ENCODE data around the gene FAM25G.
"Not testable (repeated sequence)": the region's sequence is repeated elsewhere in the genome, so short reads cannot be mapped to it uniquely, and the experiment has no call there.

DNA sequence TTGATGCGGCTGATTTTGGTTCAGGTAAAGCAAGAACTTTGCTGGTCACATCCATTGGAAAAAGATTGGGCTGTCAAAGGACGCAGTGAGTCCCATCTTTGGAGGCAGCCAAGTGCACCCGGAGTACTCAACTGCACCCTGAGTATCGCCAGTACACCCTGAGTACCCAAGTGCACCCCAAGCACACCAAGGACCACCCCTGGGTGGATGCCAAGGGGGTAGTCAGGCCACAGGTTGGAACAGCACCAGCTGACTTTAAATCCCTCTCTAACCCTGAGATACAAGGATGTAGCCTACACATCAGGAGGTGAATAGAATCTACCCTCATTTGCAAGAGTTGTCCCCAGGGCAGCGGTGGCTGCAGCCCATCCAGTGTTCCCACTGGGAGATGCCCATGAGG is 24.0 kb downstream of the FAM25G start:
- TF ChIP-seq, protein P1, sequence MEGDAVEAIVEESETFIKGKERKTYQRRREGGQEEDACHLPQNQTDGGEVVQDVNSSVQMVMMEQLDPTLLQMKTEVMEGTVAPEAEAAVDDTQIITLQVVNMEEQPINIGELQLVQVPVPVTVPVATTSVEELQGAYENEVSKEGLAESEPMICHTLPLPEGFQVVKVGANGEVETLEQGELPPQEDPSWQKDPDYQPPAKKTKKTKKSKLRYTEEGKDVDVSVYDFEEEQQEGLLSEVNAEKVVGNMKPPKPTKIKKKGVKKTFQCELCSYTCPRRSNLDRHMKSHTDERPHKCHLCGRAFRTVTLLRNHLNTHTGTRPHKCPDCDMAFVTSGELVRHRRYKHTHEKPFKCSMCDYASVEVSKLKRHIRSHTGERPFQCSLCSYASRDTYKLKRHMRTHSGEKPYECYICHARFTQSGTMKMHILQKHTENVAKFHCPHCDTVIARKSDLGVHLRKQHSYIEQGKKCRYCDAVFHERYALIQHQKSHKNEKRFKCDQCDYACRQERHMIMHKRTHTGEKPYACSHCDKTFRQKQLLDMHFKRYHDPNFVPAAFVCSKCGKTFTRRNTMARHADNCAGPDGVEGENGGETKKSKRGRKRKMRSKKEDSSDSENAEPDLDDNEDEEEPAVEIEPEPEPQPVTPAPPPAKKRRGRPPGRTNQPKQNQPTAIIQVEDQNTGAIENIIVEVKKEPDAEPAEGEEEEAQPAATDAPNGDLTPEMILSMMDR (IDR thresholded peaks at IDR 0.05), result not testable (repeated sequence)
- TF ChIP-seq POLR2A (IDR thresholded peaks at IDR 0.05), result not testable (repeated sequence)

Data from lower leg skin (tissue), 3 donors.